ENCODE measurements around the gene DGLUCY.

DNA sequence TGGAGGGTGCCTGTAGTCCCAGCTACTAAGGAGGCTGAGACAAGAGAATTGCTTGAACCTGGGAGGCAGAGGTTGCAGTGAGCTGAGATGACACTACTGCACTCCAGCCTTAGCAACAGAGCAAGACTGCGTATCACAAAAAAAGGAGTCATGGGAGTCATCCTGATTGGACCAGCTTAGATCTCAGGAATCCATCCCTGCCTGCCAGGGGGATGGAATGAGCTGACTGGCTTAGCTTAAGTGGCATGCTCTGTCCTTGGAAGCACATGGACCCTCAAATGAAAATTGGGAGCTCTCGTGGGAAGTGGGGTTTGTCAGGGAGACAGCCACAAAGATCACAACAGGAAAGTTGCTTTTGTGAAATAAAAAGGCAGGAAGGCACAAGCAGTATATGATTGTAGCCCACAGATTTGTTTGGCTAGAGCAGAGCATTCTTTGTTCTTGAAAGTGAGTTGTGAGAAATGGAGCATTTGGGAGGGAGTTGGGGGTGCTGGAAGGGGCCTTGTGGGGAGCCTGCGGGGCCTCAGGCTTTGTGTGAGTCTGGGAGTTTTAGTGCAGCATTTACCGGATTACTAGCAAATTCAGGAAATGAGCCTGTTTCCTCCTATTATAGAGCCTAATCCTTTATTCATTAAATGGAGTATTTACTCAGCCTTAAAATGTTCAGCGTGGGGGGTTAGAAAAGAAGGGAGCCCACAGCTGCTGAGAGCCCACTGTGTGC lies 30.7 kb downstream of the DGLUCY start:
- TF ChIP-seq POLR2A (IDR thresholded peaks at IDR 0.05; ENCODE audit: low read depth, low read length) (no peak), SPI1 (IDR thresholded peaks at IDR 0.05; ENCODE audit: low read depth, low read length) (no peak), POLR2AphosphoS5 (IDR thresholded peaks at IDR 0.05; ENCODE audit: low read depth, low read length) (no peak), TAF1 (IDR thresholded peaks at IDR 0.05; ENCODE audit: low read depth, low read length) (no peak), PAX5 (IDR thresholded peaks at IDR 0.05; ENCODE audit: insufficient read depth, low read length, severe bottlenecking) (no peak)

All from GM12891 (cell line).